Spleen (tissue), 7 donors: Measurements from ENCODE around the gene EFS.

Experiments
- CTCF ChIP-seq, 11 experiments: fragments of 200-600 bp in 7 of 11; fragments of 450-650 bp in 4 of 11; sonication (generic) in 4 of 11; IDR thresholded peaks in 8 of 11; conservative IDR thresholded peaks in 3 of 11; 1 replicate in 7 of 11; 2 replicates in 4 of 11; pipeline versions ENCODE4 v1.4.0 to v1.8.0; 2016 to 2021; ENCODE audit warnings: antibody characterized with exemption in 11 of 11, inconsistent platforms in 4 of 11, mild to moderate bottlenecking in 1 of 11
- POLR2A ChIP-seq, 3 donors: fragments of 450-650 bp; IDR thresholded peaks; one replicate each; pipeline ENCODE4 v1.5.1; 2017; ENCODE audit warnings: antibody characterized with exemption in 3 of 3, mild to moderate bottlenecking in 1 of 3
- POLR2AphosphoS5 ChIP-seq, 3 donors: sonication (generic); formaldehyde crosslinking; IDR thresholded peaks; one replicate each; pipeline ENCODE4 v1.5.1; 2017; ENCODE audit warnings: antibody characterized with exemption in 3 of 3
- donor health status: DM: no; HTN: no; CAD: no; lungs with moderate emphysema.
- donor health status: DM: no; HTN: no; CAD: no.
- donor health status: DM: no; HTN: no; CAD: no.

GRCh38 chr14:23324455-23324846, 40.5 kb downstream of the EFS start:
- TF ChIP-seq POLR2A (IDR thresholded peaks at IDR 0.05) (no peak), CTCF (IDR thresholded peaks at IDR 0.05 in 8 of 11, conservative IDR thresholded peaks at IDR 0.05 in 3 of 11) (no peak), POLR2AphosphoS5 (IDR thresholded peaks at IDR 0.05) (no peak)
